GM10266 (cell line): ENCODE results near the gene TUBG1.

Experiments
- DNase-seq: peaks from one replicate; pipeline ENCODE4 v3.0.0; 2012; ENCODE audit errors: extremely low spot score
- TF ChIP-seq, protein P1 (sequence below): IDR thresholded peaks from 2 replicates; pipeline ENCODE4 v1.5.1; 2012; ENCODE audit warnings: mild to moderate bottlenecking, low read depth; ENCODE audit not compliant: control insufficient read depth, insufficient read depth; ENCODE audit errors: missing control alignments

TUBG1 gene

DNA sequence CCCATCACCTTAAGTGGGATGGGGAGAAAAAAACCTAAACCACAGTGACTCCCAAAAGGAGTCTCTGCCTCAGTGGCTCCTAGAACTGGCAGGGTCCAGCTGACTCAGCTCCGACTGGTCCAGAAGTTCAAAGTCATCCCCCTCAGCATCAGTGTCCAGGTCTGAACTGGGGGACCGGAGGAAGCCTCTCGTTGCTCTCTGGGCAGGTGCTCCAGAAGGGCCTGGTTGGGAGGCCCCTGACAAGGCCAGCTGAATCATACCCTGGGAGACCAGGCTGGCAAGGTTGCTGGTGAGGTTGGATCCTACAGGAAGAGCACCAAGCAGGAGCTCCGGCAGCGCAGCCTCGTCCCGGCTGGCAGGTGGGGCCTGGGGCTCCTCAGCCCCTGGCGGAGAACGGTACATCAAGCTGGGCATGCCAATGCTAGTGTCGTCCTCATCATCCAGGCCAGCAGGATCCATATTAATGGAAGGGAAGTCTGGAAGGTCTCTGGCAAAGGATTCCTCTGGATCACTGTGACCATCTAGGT lies 27.7 kb upstream of the TUBG1 start:
- TF ChIP-seq, protein P1, sequence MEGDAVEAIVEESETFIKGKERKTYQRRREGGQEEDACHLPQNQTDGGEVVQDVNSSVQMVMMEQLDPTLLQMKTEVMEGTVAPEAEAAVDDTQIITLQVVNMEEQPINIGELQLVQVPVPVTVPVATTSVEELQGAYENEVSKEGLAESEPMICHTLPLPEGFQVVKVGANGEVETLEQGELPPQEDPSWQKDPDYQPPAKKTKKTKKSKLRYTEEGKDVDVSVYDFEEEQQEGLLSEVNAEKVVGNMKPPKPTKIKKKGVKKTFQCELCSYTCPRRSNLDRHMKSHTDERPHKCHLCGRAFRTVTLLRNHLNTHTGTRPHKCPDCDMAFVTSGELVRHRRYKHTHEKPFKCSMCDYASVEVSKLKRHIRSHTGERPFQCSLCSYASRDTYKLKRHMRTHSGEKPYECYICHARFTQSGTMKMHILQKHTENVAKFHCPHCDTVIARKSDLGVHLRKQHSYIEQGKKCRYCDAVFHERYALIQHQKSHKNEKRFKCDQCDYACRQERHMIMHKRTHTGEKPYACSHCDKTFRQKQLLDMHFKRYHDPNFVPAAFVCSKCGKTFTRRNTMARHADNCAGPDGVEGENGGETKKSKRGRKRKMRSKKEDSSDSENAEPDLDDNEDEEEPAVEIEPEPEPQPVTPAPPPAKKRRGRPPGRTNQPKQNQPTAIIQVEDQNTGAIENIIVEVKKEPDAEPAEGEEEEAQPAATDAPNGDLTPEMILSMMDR: no peak
- no peak for DNase-seq

- DNase-seq: no peak
Observed at GRCh38 chr17:42584880-42585279, 24.6 kb upstream of the TUBG1 start.

GRCh38 chr17:42585353-42585752 lies 24.1 kb upstream of the TUBG1 start:
- TF ChIP-seq, protein P1: no peak
- DNase-seq: no peak

More at GRCh38 chr17:42584880-42585279, 24.6 kb upstream of the TUBG1 start:
- TF ChIP-seq, protein P1: no peak

DNA sequence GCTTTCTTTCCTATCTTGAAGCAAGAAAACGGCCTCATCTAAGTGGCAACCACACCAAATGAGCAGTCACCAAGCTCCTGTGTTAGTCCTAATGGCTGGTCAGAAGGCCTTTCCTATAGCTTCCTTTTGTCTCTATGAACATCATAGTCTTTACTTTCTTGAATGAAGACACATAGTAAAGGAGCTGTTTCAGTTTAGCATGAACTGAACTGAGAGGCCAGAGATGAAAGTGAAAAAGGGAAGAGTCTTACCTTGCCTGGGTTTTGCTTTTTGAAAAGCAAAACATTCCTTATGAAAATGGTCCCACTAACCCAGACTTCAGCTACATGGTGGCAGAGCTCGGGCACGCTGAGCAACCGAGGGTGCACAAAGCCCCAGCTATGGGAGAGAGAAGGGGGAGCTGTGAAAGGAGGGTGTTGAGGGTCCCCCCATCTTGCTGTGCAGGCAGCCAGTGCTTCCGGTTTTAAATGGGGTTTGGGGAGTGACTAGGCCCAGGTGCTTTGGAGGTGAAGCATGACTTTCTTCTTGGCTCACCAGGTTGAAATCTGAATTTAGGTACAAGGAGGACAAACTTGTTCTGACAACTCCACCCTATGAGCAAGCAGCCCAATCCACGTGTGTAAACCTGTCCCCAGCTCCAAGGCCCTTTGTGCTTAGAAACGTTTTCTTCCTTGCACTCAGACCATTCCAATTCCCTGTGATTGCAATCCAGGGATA lies 22.8 kb upstream of the TUBG1 start:
- DNase-seq: peak; percentile 58
- TF ChIP-seq, protein P1: no peak

- TF ChIP-seq, protein P1: no peak
- DNase-seq: no peak
Observed at GRCh38 chr17:42590886-42591285, 18.6 kb upstream of the TUBG1 start.

DNA sequence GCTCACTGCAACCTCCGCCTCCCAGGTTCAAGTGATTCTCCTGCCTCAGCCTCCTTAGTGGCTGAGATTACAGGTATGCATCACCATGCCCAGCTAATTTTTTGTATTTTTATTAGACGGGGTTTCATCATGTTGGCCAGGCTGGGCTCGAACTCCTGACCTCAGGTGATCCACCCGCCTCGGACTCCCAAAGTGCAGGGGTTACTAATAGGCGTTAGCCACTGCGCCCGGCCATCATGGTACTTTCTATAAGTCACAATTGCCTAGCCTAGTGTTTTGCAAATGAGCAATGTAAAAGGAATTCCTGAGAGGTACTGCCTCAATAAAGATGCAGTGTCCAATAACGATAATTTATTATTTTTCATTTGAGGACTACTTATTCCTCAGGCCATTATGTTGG lies 18.1 kb upstream of the TUBG1 start:
- TF ChIP-seq, protein P1: no peak
- DNase-seq: no peak

GRCh38 chr17:42596386-42596785 lies 13.1 kb upstream of the TUBG1 start:
- no peak for DNase-seq
- TF ChIP-seq, protein P1: no peak
